K562 (cell line): ENCODE data around the gene RNLS. TPM values are rescaled to one million over a fixed set of nuclear protein-coding genes. Genes with fewer than 3 reads are reported as not detected.

Source experiments
- ATAC-seq: fragments of 200-7000 bp; cut with Tn5 transposase; 3 replicates; pipeline ENCODE4 v1.9.1; 2020; ENCODE audit warnings: moderate library complexity
- BruUV-seq: library from RNA; stranded (reverse); fragments of 400-500 nt; replicated peaks from 2 replicates; lab custom pipeline; 2021; lab: Mats Ljungman, UMichigan
- CTCF ChIA-PET: fragments of 300-600 bp; formaldehyde crosslinking; extraction: SDS; loops from one replicate; lab custom pipeline; 2021; ENCODE audit warnings: low intra/inter-chr PET ratio; lab: Yijun Ruan, JAX
- POLR2A ChIA-PET: fragments of 300-600, 350-650 bp; sonication (Branson Sonifier 250); formaldehyde crosslinking; extraction: SDS; loops from one replicate; lab custom pipeline; 2021; ENCODE audit warnings: antibody characterized with exemption, inconsistent platforms; lab: Yijun Ruan, JAX
- DNase-seq, 4 experiments: peaks; one replicate each; pipeline versions ENCODE4 v3.0.0 to v3.0.0-alpha.2; 2011 to 2018; ENCODE audit warnings: low spot score in 3 of 4, mixed read lengths in 3 of 4; ENCODE audit errors: extremely low read depth in 1 of 4
- FAIRE-seq: peaks from 2 replicates; lab custom pipeline; 2011; peaks lifted over from hg19 to GRCh38; lab: Jason Lieb, UNC
- H2AFZ ChIP-seq: 2 replicates; pipeline ENCODE4 v1.6.0; 2011; ENCODE audit warnings: low read depth, low read length, control low read depth, inconsistent platforms
- H3K27ac ChIP-seq: fragments of 200-600 bp; 3 replicates; pipeline ENCODE4 v1.8.0; 2011; ENCODE audit warnings: low read depth, mild to moderate bottlenecking, control low read depth, inconsistent platforms, low read length, moderate library complexity, mixed read lengths; ENCODE audit errors: extremely low read depth
- H3K27me3 ChIP-seq, 2 experiments: fragments of 300-600 bp in 1 of 2; 2 replicates in 1 of 2; 3 replicates in 1 of 2; pipeline versions ENCODE4 v1.6.0 to v1.8.0; 2011; ENCODE audit warnings: inconsistent platforms in 2 of 2, low read length in 2 of 2, mild to moderate bottlenecking in 1 of 2, mixed read lengths in 1 of 2, moderate library complexity in 1 of 2; ENCODE audit not compliant: control insufficient read depth in 2 of 2, insufficient read depth in 2 of 2
- H3K36me3 ChIP-seq: fragments of 300-600 bp; 3 replicates; pipeline ENCODE4 v1.8.0; 2011; ENCODE audit warnings: mild to moderate bottlenecking, low read length, inconsistent platforms; ENCODE audit not compliant: control insufficient read depth, insufficient read depth
- H3K4me1 ChIP-seq, 2 experiments: fragments of 200-600 bp in 1 of 2; replicated peaks in 1 of 2; 2 replicates in 1 of 2; 3 replicates in 1 of 2; pipeline versions ENCODE4 v1.5.1 to v1.8.0; 2011; ENCODE audit warnings: inconsistent platforms in 2 of 2, low read length in 2 of 2, mild to moderate bottlenecking in 1 of 2, mixed read lengths in 1 of 2, moderate library complexity in 1 of 2; ENCODE audit not compliant: control insufficient read depth in 2 of 2, insufficient read depth in 2 of 2
- H3K4me2 ChIP-seq: 2 replicates; pipeline ENCODE4 v1.6.1; 2011; ENCODE audit warnings: low read length, control low read depth, inconsistent platforms, mixed read lengths; ENCODE audit not compliant: insufficient read depth
- H3K4me3 ChIP-seq: fragments of 200-600 bp; sonication (generic), shearing (Covaris generic); 2 replicates; pipeline ENCODE4 v1.5.1; 2016; ENCODE audit warnings: control low read depth, inconsistent platforms
- H3K79me2 ChIP-seq: fragments of 200-600 bp; 3 replicates; pipeline ENCODE4 v1.8.0; 2011; ENCODE audit warnings: low read length, inconsistent platforms; ENCODE audit not compliant: control insufficient read depth, insufficient read depth
- H3K9ac ChIP-seq, 2 experiments: 2 replicates each; pipeline versions ENCODE4 v1.6.0 to v1.6.1; 2011; ENCODE audit warnings: low read depth in 2 of 2, low read length in 2 of 2, control low read depth in 1 of 2, inconsistent platforms in 1 of 2, mild to moderate bottlenecking in 1 of 2, mixed read lengths in 1 of 2; ENCODE audit not compliant: insufficient read depth in 1 of 2
- H3K9me1 ChIP-seq: one replicate; pipeline ENCODE4 v1.6.0; 2011; ENCODE audit warnings: inconsistent platforms, mild to moderate bottlenecking, low read length, moderate library complexity; ENCODE audit not compliant: control insufficient read depth, insufficient read depth
- H3K9me3 ChIP-seq: replicated peaks from 2 replicates; pipeline ENCODE4 v1.5.1; 2011; ENCODE audit warnings: low read depth, low read length, inconsistent platforms; ENCODE audit not compliant: control insufficient read depth, insufficient read depth
- H4K20me1 ChIP-seq: replicated peaks from 2 replicates; pipeline ENCODE4 v1.6.1; 2011; ENCODE audit warnings: low read length, inconsistent platforms, mixed read lengths; ENCODE audit not compliant: control insufficient read depth, insufficient read depth
- CBX2 ChIP-seq: fragments of 200-600 bp; sonication (generic); IDR thresholded peaks from one replicate; pipeline ENCODE4 v1.6.1; 2012; ENCODE audit warnings: mild to moderate bottlenecking, low read length, inconsistent platforms; ENCODE audit not compliant: insufficient read depth, poor library complexity, severe bottlenecking
- DDX20 ChIP-seq: fragments of 450-650 bp; IDR thresholded peaks from 2 replicates; pipeline ENCODE4 v1.6.1; 2016; ENCODE audit warnings: missing genetic modification characterization, low read depth, mild to moderate bottlenecking, missing compliant biosample characterization, moderate library complexity
- FOXK2 ChIP-seq, 2 experiments: fragments of 450-650 bp; IDR thresholded peaks in 1 of 2; conservative IDR thresholded peaks in 1 of 2; 2 replicates each; pipeline ENCODE4 v1.6.1; 2016; ENCODE audit warnings: low read depth in 2 of 2, mild to moderate bottlenecking in 1 of 2
- MTF1 ChIP-seq: fragments of 250-450 bp; sonication (Bioruptor Pico); IDR thresholded peaks from 2 replicates; pipeline ENCODE4 v1.9.0; 2021; ENCODE audit warnings: moderate library complexity, mild to moderate bottlenecking, inconsistent platforms, borderline replicate concordance
- POLR3A ChIP-seq: IDR thresholded peaks from 2 replicates; pipeline ENCODE4 v1.6.1; 2011; ENCODE audit warnings: borderline replicate concordance, mild to moderate bottlenecking, moderate library complexity; ENCODE audit not compliant: insufficient read length, insufficient read depth; ENCODE audit errors: extremely low read depth
- ZFP1 ChIP-seq: fragments of 450-650 bp; formaldehyde crosslinking; IDR thresholded peaks from 2 replicates; pipeline ENCODE4 v1.4.0; 2020; ENCODE audit warnings: mild to moderate bottlenecking, mixed read lengths
- ZNF146 ChIP-seq: IDR thresholded peaks from one replicate; pipeline ENCODE4 v1.6.1; 2018; ENCODE audit warnings: missing compliant biosample characterization; ENCODE audit not compliant: unreplicated experiment
- ZNF778 ChIP-seq: fragments of 450-650 bp; formaldehyde crosslinking; IDR thresholded peaks from 2 replicates; pipeline ENCODE4 v1.4.0; 2020; ENCODE audit warnings: mild to moderate bottlenecking, moderate library complexity
- in situ Hi-C: fragments of 300-500 bp; cut with MboI; formaldehyde crosslinking; loops from 4 replicates; pipeline ENCODE4 v1.15.0; 2018; ENCODE audit warnings: inconsistent platforms, mixed read lengths
- intact Hi-C: fragments of 100-400 bp; cut with micrococcal nuclease; formaldehyde crosslinking; loops from 2 replicates; pipeline ENCODE4 v1.14.2; 2022
- polyA plus RNA-seq, 8 experiments: library from polyadenylated mRNA; depleted of rRNA in 4 of 8; stranded (reverse) in 5 of 8; unstranded in 3 of 8; fragments of >200 nt; fragmentation: Nextera tagmentation in 2 of 8; fragmentation: Illumina TruSeq in 1 of 8; extraction: Ambion mirVana in 2 of 8; extraction: Trizol in 1 of 8; gene quantifications; 2 replicates each; pipeline versions ENCODE4 v1.2.1 to v1.2.3, GENCODE V29; 2011 to 2014; ENCODE audit warnings: inconsistent platforms in 1 of 8, missing spikeins in 1 of 8
- total RNA-seq, 7 experiments: library from RNA; depleted of rRNA in 6 of 7; stranded (reverse); fragments of >200 nt in 6 of 7; fragmentation: Illumina TruSeq in 2 of 7; extraction: Trizol in 2 of 7; gene quantifications; 2 replicates each; pipeline versions ENCODE4 v1.2.1 to v1.2.3, GENCODE V29; 2011 to 2021; ENCODE audit warnings: low replicate concordance in 1 of 7

RNLS gene
- total and polyA plus RNA-seq, 9 of the 15 experiments (the other 6 are each of a cell fraction or from before 2014, with no cell fraction given) = 0.14 to 0.72 (median 0.41) TPM; not detected in 3

- no peak for ATAC-seq
- no peak overlapping the region for H3K4me2 ChIP-seq
- no peaks in the 10 kb centered on the region; the same call in 1 of the 2 replicates for H3K9me3 ChIP-seq
- H3K27me3 ChIP-seq = no peaks in the 10 kb centered on the region
- no peak overlapping the region for H3K27ac ChIP-seq
- no peaks in the 10 kb centered on the region for H3K9me1 ChIP-seq
- no peak for DNase-seq
- BruUV-seq = no TSS peak
- intact Hi-C loops = loop anchor here (5.0 kb wide), 1 partner anchor 465 kb away; no protein-coding TSS in a partner anchor
- H4K20me1 ChIP-seq = no peaks in the 10 kb centered on the region
- no peaks in the 10 kb centered on the region for H3K79me2 ChIP-seq
- no peak overlapping the region for H3K9ac ChIP-seq
- no peak overlapping the region for H2AFZ ChIP-seq
- H3K4me1 ChIP-seq = no peaks in the 10 kb centered on the region
- no peak for TF ChIP-seq POLR3A
- no peak for TF ChIP-seq MTF1 (CRISPR knock-in tag)
- TF ChIP-seq ZNF146 (CRISPR knock-in tag) = no peak
- no peak for TF ChIP-seq CBX2
- no peak for TF ChIP-seq ZFP1 (CRISPR knock-in tag)
- no peak for TF ChIP-seq DDX20 (tag)
- TF ChIP-seq FOXK2 (conservative IDR thresholded peaks at IDR 0.05 in 1 of 2, IDR thresholded peaks at IDR 0.05 in 1 of 2; ENCODE audit: low read depth in 2 of 2) = no peak
- TF ChIP-seq ZNF778 = no peak
- TF ChIP-seq, all 486 proteins: peak for 0
- in situ Hi-C loops = no loop called here
- no peak for FAIRE-seq
- Histone ChIP-seq H3K36me3 (no peaks in the 10 kb centered on the region), H3K4me3 (no peak overlapping the region)
- ChIA-PET CTCF (no interaction called here), POLR2A (interaction anchor here (0.7 kb wide), 1 partner anchor 25 kb away, joined by 3 read pairs; no protein-coding TSS in a partner anchor)
Measured at GRCh38 chr10:88317099-88317498, 266.0 kb downstream of the RNLS start.
